HG03108 (cell line): ENCODE results near the gene BRAT1.
"Not testable (repeated sequence)": the region's sequence is repeated elsewhere in the genome, so short reads cannot be mapped to it uniquely, and the experiment has no call there.

Source experiments
- ATAC-seq: cut with Tn5 transposase; IDR thresholded peaks from one replicate; pipeline ENCODE4 v1.9.1; 2021; ENCODE audit warnings: moderate library complexity; ENCODE audit not compliant: unreplicated experiment

BRAT1 gene

DNA sequence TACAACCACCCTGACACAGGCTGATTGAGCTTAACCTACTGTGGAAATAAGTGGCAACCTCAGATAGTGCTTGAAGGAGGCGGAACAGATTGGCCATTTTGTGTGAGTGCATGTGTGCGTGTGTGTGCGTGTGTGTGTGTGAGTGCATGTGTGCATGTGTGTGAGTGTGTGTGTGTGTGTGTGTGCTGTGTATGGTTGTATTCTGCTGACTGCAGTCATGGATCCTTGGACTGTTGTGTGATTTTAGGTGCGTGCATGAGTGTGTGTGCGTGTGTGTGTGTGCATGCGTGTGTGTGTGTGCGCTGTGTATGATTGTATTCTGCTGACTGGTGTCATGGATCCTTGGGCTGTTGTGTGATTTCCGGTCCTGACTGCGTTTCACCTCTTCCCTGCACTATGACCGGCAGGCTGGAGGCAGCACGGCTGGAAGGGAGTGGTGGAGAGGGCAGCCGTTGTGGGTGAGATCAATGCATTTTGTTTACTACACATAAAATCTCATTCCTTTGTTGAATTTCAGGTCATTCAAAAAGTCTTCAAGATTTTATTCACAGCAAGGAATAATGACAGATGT lies 9.7 kb upstream of the BRAT1 start:
- ATAC-seq = no peak

DNA sequence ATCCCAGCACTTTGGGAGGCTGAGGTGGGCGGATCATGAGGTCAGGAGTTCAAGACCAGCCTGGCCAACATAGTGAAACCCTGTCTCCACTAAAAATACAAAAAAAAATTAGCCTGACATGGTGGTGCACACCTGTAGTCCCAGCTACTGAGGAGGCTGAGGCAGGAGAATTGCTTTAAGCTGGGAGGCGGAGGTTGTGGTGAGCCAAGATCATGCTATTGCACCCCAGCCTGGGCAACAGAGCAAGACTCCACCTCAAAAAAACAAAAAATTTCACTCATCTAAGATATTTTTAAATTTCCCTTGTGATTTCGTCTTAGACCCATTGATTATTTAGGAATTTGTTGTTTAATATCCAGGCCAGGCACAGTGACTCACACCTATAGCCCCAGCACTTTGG lies 8.6 kb upstream of the BRAT1 start:
- ATAC-seq = not testable (repeated sequence)

- ATAC-seq = peak; percentile 9
These were observed 4.1 kb upstream of the BRAT1 start for GRCh38 chr7:2559283-2559950.

DNA sequence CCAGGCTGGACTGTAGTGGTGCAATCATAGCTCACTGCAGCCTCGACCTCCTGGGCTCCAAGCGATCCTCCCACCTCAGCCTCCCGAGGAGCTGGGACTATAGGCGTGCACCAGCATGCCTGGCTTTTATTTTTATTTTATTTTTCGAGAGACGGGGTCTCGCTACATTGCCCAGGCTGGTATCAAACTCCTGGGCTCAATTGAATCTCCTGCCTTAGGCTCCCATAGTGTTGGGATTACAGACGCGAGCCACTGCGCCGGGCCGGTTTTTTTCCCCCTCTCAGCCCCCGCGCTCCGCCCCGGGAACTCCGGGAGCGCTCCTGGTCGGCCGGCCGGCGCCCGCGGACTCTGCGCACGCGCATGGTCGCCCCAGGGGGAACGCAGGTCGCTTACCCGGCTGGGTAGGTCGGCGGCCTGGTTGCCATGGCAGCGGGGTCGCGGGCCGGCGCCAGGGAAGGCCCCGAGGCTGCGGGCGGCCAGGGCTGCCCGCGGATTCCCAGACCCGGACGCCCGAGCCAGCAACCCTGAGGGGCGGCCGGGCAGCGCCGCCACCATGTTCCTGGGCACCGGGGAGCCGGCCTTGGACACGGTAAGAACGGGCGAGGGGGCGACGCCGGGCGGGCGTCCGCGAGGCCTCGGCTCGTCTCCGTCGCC lies 3.4 kb upstream of the BRAT1 start, which contains the start of gene IQCE:
IQCE (plus strand) TSS at position 351 of the 654 bp plus-strand sequence; CDS start at position 554, 203 bp downstream.
- peak; percentile 49 for ATAC-seq

DNA sequence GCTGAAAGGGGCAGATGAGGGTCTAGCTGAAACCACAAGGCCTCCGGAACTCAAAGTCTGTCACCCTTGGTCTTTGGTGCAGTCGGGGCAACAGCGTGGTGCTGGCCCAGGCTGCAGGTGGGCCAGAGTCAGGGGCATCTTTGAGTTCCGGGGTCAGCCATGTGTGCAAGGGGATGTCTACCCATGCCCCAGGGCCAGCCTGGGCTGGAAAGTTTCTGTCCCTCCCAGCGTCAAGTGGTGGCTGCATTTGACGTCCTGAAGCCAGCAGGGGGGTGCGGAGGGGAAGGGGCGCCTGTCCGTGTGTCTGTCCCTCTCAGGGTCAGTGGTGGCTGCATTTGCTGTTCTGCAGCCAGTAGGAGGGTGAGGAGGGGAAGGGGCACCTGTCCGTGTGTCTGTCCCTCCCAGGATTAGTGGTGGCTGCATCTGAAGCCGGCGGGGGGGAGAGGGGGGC lies 638 bp downstream of the BRAT1 start:
- no peak for ATAC-seq

DNA sequence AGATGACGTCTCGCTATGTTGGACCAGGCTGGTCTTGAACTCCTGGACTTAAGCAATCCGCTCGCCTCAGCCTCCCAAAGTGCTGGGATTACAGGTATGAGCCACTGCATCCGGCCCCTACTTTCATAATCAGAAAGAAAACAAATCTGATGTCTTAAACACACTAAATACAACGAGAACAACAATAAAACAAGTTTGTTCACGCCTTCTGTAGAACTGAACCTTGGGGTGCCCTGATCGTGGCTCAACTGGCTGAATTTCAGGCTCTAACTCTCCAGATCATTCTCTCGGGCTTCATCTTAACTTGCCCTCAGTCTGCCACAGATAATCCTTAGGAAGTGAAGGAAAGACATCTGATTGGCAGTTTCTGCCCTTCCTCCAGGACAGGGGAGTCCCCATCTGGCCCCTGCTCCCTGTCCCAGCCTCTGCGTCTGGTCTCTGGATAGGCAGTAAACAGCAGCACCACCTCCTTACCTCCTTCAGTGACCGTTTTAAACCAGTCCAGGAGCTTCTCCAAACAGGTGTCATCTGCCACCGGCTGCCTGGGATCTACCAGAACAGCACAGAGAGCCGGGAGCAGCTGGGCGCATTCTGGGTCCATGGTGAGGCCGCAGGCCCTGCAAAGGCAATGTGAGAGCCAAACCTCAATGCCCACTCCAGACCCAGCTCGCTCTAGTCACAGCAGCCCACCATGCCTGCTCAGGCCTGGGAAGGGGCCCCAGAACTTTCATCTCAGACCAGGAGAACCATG lies 1.3 kb downstream of the BRAT1 start:
- ATAC-seq = no peak

- ATAC-seq = no peak
These were observed 2.2 kb downstream of the BRAT1 start for GRCh38 chr7:2553108-2553507.

DNA sequence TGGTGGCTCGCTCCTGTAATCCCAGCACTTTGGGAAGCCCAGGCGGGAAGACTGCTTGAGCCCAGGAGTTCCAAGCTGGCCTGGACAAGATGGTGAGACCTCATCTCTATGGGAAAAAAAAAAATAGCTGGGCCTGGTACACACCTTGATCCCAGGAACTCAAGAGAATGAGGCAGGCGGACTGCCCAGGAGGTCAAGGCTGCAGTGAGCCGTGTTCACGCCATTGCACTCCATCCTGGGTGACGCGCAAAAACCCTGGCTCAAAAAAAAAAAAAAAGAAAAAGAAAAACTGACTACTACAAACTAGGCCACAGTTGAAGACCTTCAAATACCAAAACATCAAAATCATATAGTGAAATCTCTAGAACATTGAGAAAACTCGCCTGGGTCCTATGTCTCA lies 3.9 kb downstream of the BRAT1 start:
- no peak for ATAC-seq

DNA sequence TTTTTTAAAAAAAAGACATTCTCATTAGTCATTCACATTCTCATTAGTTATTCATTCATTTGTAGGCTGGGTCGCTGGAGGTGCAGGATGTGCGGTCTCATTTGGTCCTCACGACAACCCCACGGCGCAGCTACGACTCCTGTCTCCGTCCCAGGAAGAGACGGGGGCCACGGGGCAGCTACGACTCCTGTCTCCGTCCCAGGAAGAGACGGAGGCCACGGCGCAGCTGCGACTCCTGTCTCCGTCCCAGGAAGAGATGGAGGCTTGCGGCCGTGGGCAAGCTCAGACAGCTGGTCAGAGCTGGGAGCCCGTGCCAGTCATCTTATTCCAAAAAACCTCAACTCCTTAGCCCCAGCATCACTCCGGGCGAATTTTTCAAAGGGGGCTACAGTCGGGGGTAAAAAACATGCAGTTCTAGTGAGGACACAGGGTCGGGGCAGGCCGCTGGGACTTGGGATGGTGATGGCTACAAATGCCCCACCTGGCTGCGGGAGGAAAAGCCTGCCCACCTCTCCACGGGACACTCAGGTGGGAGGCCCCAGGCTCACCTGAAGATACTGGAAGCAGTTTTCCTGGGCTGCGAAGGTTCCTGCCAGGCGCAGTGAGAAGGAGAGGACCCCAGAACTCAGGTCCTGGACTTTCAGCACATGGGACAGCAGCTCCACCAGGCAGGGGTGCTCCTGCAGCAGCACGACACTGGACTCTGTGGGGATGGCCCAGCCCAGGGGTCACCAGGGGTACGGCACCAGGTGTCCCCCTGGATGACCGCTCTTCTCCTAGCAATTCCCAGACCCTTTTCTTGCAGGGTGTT lies 8.3 kb downstream of the BRAT1 start:
- no peak for ATAC-seq

- no peak for ATAC-seq
These were observed 9.4 kb downstream of the BRAT1 start for GRCh38 chr7:2545746-2546425.

- ATAC-seq = no peak
These were observed 10.7 kb downstream of the BRAT1 start for GRCh38 chr7:2544541-2545188.

DNA sequence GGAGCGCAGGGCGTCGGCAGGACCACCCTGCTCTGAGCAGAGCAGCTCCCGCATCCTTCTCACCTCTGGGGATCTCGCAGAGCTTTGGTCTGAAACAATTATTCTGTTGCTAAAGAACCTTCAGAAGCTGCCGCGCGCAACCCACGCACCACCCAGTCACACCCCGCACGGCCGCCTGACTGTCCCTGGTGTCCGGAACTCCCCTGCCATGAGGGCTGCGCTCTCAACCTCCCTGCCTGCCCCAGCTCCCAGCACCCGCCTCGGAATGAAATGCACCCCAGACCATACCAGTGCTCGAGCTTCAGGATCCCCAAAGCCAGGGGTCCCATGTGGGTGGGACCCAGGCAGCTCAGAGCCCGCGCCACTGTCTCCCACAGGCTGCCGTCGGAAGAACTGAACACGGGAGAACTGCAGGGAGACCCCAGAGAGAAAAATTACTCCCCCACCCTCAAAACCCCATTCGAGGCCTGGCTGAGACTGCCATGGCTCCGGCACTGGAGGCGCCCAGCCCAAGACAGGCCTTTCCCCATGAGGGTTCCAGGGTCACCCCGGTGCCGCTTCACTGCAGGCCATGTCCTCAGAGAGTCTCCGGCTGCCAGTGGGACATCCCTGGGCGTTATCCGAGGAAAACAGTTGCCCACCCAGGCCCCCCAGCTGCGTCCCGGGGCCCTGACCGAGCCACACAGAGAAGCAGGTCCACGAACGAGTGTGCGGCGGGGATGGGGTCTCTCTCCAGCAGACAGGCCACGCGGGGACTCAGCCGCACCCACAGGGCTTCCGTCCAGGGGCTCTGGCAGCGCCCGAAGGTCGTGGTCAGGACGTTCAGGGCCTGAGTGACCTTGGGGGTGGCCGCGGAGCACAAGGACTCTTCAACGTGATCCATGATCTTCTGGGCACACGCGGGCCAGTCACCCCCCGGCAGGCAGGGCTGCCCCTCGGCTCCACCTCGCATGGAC lies 12.1 kb downstream of the BRAT1 start:
- ATAC-seq = no peak

DNA sequence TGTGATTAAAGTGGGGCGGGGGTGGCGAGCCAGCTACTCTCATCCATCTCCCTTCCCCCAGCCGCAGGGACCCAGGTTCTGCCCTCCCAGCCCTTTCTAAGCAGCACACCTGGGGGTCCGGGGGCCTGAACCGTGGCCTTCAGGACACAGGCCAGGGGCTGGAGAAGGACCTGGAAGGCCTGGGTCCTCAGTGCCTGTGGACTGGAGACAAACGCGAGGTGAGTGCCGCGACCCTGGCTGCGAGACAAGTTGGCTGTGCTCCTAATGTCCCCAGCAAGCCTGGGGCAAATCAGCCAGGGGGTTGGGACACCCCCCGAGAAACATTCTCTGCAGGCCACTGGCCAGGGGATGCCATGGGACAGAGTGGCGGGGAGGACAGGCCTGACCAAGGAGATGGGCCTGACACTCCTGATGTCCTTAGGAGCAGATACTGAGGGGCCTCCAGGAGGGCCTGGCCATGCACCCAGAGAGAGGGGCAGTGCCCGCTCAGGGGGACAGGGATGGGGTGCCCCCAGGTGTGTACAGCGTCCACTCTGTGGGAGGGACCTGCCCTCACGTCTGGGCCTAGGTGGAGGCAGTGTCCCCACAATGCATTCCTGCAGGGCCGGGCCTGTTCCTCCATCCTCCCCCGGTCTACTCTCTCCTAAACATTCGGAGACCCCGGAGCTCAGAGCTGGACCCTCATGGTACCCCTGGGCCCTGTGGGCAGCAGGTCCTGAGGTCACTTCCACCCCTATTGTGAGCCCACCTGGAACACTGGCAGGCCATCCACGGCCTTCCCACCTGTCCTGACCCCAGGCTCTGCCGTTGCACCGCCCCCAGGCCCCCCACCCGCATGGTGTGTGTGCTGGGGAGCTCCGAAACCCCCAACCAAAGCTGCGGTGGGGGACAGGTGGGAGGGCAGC lies 13.1 kb downstream of the BRAT1 start:
- no peak for ATAC-seq

- no peak for ATAC-seq
These were observed 13.9 kb downstream of the BRAT1 start for GRCh38 chr7:2541291-2542010.

DNA sequence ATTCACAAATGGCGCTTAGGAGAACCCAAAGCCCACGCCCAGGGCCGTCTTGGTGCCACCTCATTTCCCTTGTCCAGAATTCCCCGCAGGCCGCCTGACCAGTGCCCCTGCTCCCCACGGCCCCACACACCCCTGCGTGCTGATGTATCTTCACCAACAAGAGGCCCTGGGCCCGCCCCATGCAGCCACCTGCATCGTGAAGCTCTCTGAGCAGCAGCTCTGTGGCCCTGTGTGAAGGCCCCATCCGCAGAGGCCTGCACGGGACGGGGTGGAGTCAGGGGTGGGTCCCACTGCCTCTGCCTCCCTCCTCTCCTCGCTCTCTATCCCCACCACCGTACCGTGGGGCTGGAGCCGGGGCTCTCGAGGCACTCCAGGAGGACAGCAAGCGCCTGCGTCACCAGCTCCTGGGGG lies 14.7 kb downstream of the BRAT1 start:
- ATAC-seq = no peak

DNA sequence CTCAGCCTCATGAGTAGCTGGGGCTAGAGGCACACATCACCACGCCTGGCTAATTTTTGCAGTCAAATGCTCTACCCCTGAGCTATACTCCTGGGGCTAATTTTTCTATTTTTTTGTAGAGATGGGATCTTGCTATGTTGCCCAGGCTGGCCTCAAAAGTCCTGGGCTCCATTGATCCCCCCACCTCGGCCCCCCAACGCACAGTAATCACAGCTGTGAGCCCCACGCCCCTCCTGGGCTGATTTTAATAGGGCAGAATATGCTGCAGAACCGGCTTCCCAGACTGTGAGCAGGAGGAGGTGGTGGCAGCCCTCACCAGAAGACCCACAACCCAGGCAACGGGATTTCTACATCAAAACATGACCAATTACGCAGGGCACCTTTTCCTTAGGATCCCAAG lies 15.2 kb downstream of the BRAT1 start:
- no peak for ATAC-seq
